ENCODE measurements around the gene GPX7. TPM values are rescaled to one million over a fixed set of nuclear protein-coding genes. Genes with fewer than 3 reads are reported as not detected.
A peak's percentile ranks its signal among the peaks of the same experiment; 100 is the strongest.

Gene GPX7
- total RNA-seq, 2 donors from 2014 or later = 17.8 to 23.7 TPM

DNA sequence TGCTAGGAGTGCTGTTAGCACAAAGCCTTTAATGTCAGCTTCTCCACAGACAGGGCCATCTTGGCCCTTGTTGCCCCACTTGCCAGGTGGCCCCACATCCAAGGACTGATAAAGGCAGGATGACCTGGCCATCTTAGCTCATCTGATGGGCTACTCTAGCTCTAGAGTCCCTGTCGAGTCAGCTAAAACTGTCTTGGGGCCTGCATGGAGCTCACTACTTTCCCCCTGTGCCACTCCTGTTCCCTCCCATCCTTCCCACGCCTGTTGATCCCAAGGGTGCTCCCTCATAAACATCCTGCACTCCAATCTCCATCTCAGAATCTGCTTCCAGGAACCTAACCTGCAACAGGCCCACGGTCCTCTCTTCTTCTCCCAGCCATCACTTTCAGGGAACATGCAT is 652 bp upstream of the GPX7 start:
- H3K27ac ChIP-seq (ENCODE audit: low read depth, low read length) = no peak overlapping the region
- no peaks in the 10 kb centered on the region for H3K9me3 Mint-ChIP-seq

DNA sequence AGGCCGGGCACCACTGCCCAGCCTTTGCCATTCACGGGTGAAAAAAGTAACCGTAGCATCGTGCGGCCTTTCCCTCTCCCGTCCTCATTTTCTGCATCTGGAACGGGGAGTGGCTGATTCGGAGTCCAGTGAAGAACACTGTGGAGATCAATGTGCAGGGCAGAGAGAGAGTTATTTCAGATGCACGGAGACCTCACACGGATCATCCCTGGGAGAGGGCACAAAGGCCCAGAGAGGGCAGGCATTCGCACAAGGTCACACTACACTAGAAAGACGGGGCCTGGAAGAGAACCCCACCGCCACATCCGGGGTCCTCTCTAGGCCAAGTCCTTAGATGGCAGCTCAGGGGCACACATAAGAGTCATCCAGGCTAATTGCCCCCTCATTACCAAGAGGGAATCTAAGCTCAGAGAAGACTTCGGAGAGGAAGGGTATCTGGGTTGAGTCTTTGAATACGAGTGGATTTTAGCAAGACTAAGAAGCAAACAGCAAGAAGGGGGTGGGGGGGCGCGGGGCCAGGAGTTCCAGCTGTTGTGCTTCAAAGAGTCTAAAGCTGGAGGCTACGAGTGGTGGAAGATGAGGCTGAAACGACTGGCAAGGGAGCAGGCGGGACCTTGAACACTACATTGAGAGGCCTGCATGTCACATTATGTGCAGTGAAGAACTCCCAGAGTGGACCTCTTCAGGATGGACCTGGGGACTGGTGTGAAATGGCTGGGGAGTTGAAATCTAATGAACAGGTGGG is 857 bp downstream of the GPX7 start:
- Histone ChIP-seq H3K27ac (ENCODE audit: low read depth, low read length) (no peak overlapping the region), H3K9me3 (ENCODE audit: control insufficient read depth, low read length) (no peaks in the 10 kb centered on the region), H3K4me1 (ENCODE audit: control insufficient read depth, insufficient read depth, low read length) (no peaks in the 10 kb centered on the region), H3K9ac (ENCODE audit: extremely low read depth, low read length, poor library complexity, severe bottlenecking) (no peak overlapping the region), H3K27me3 (ENCODE audit: control insufficient read depth, insufficient read depth, low read length, poor library complexity, severe bottlenecking) (peaks cover 70% of the 10 kb centered on the region), H3K4me3 (ENCODE audit: low read length) (peak overlapping the region; percentile 69), H3K36me3 (ENCODE audit: control insufficient read depth, insufficient read depth, low read length) (no peaks in the 10 kb centered on the region)
- Mint-ChIP-seq H3K9me3 (no peaks in the 10 kb centered on the region), H3K27ac (no peak overlapping the region), H3K27me3 (ENCODE audit: insufficient read depth) (peaks cover 88% of the 10 kb centered on the region), H3K4me1 (peaks cover 15% of the 10 kb centered on the region), H3K36me3 (ENCODE audit: low read depth) (peaks cover 20% of the 10 kb centered on the region), H3K4me3 (peak overlapping the region; percentile 63)
- WGBS, 2 experiments (ENCODE audit: insufficient coverage in 1 of 2, insufficient read length in 1 of 2) = 69 to 80% methylated on average over 13 to 21 of the region's 21 CpGs
- TF ChIP-seq, protein P1, sequence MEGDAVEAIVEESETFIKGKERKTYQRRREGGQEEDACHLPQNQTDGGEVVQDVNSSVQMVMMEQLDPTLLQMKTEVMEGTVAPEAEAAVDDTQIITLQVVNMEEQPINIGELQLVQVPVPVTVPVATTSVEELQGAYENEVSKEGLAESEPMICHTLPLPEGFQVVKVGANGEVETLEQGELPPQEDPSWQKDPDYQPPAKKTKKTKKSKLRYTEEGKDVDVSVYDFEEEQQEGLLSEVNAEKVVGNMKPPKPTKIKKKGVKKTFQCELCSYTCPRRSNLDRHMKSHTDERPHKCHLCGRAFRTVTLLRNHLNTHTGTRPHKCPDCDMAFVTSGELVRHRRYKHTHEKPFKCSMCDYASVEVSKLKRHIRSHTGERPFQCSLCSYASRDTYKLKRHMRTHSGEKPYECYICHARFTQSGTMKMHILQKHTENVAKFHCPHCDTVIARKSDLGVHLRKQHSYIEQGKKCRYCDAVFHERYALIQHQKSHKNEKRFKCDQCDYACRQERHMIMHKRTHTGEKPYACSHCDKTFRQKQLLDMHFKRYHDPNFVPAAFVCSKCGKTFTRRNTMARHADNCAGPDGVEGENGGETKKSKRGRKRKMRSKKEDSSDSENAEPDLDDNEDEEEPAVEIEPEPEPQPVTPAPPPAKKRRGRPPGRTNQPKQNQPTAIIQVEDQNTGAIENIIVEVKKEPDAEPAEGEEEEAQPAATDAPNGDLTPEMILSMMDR (conservative IDR thresholded peaks at IDR 0.05) = no peak
- DNase-seq = no peak

More for the DNA sequence above, 652 bp upstream of the GPX7 start:
- Histone ChIP-seq H3K9ac (ENCODE audit: extremely low read depth, low read length, poor library complexity, severe bottlenecking) (no peak overlapping the region), H3K9me3 (ENCODE audit: control insufficient read depth, low read length) (no peaks in the 10 kb centered on the region), H3K36me3 (ENCODE audit: control insufficient read depth, insufficient read depth, low read length) (no peaks in the 10 kb centered on the region), H3K27me3 (ENCODE audit: control insufficient read depth, insufficient read depth, low read length, poor library complexity, severe bottlenecking) (peaks cover 64% of the 10 kb centered on the region), H3K4me1 (ENCODE audit: control insufficient read depth, insufficient read depth, low read length) (no peaks in the 10 kb centered on the region), H3K4me3 (ENCODE audit: low read length) (no peak overlapping the region)
- DNase-seq = no peak
- WGBS, 2 experiments (ENCODE audit: insufficient coverage in 1 of 2, insufficient read length in 1 of 2) = 90 to 93% methylated on average over 3 of the region's 3 CpGs
- H3K4me1 Mint-ChIP-seq = peaks cover 15% of the 10 kb centered on the region
- TF ChIP-seq, protein P1 (conservative IDR thresholded peaks at IDR 0.05) = no peak
- H3K27ac Mint-ChIP-seq = no peak overlapping the region
- peak overlapping the region; percentile 63 for H3K4me3 Mint-ChIP-seq
- H3K36me3 Mint-ChIP-seq (ENCODE audit: low read depth) = peaks cover 12% of the 10 kb centered on the region
- peaks cover 78% of the 10 kb centered on the region for H3K27me3 Mint-ChIP-seq (ENCODE audit: insufficient read depth)

DNA sequence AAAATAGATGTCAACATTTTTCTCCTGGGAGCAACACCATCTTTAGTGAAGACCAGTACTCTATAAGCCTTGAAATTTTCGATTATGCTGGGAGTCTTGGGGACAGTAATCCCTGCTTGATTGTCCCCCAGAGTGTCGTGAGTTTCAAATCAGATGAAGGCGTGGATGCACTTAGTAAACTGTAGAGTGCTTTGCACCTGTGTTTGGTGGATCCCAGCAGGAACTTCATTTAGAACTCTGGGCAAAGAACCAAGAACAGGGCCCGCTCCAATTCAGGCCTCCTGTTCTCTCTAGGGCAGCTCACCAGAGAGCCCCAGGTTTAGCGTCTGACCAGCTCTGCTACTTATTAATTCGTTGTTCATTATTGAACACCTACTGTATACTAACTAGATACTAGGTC is 1.5 kb downstream of the GPX7 start:
- TF ChIP-seq, protein P1 (conservative IDR thresholded peaks at IDR 0.05) = no peak
- Mint-ChIP-seq H3K4me1 (peaks cover 15% of the 10 kb centered on the region), H3K27me3 (ENCODE audit: insufficient read depth) (peaks cover 90% of the 10 kb centered on the region), H3K9me3 (no peaks in the 10 kb centered on the region), H3K36me3 (ENCODE audit: low read depth) (peaks cover 26% of the 10 kb centered on the region), H3K4me3 (peak overlapping the region; percentile 63), H3K27ac (no peak overlapping the region)
- peaks cover 72% of the 10 kb centered on the region for H3K27me3 ChIP-seq (ENCODE audit: control insufficient read depth, insufficient read depth, low read length, poor library complexity, severe bottlenecking)
- H3K36me3 ChIP-seq (ENCODE audit: control insufficient read depth, insufficient read depth, low read length) = no peaks in the 10 kb centered on the region
- no peak for DNase-seq
- 93 to 96% methylated on average over 4 to 6 of the region's 6 CpGs for WGBS, 2 experiments (ENCODE audit: insufficient coverage in 1 of 2, insufficient read length in 1 of 2)
- no peak overlapping the region for H3K9ac ChIP-seq (ENCODE audit: extremely low read depth, low read length, poor library complexity, severe bottlenecking)
- no peaks in the 10 kb centered on the region for H3K4me1 ChIP-seq (ENCODE audit: control insufficient read depth, insufficient read depth, low read length)
- H3K27ac ChIP-seq (ENCODE audit: low read depth, low read length) = no peak overlapping the region
- H3K9me3 ChIP-seq (ENCODE audit: control insufficient read depth, low read length) = no peaks in the 10 kb centered on the region
- H3K4me3 ChIP-seq (ENCODE audit: low read length) = no peak overlapping the region

All from endodermal cell (in vitro differentiated cells).